ENCODE data around the gene NPPB.

The NPPB gene

GRCh38 chr1:11854519-11854918, 4.2 kb downstream of the NPPB start:
- TF ChIP-seq CTCF (IDR thresholded peaks at IDR 0.05; ENCODE audit: insufficient read depth, missing control alignments), result no peak
- DNase-seq (ENCODE audit: insufficient read length, low spot score) (no peak), FAIRE-seq (no peak)

- no peak for TF ChIP-seq CTCF (IDR thresholded peaks at IDR 0.05; ENCODE audit: insufficient read depth, missing control alignments)
- DNase-seq (ENCODE audit: insufficient read length, low spot score) (no peak), FAIRE-seq (no peak)
Measured at GRCh38 chr1:11851180-11851579, 7.6 kb downstream of the NPPB start.

- no peak for TF ChIP-seq CTCF (IDR thresholded peaks at IDR 0.05; ENCODE audit: insufficient read depth, missing control alignments)
- FAIRE-seq, result no peak
Measured at GRCh38 chr1:11850156-11850555, 8.6 kb downstream of the NPPB start.

GRCh38 chr1:11848373-11848700, 10.4 kb downstream of the NPPB start:
- DNase-seq (ENCODE audit: insufficient read length, low spot score), result no peak
- FAIRE-seq, result no peak
- no peak for TF ChIP-seq CTCF (IDR thresholded peaks at IDR 0.05; ENCODE audit: insufficient read depth, missing control alignments)

More at GRCh38 chr1:11850156-11850555, 8.6 kb downstream of the NPPB start:
- no peak for DNase-seq (ENCODE audit: insufficient read length, low spot score)

- DNase-seq (ENCODE audit: insufficient read length, low spot score) (no peak), FAIRE-seq (no peak)
- no peak for TF ChIP-seq CTCF (IDR thresholded peaks at IDR 0.05; ENCODE audit: insufficient read depth, missing control alignments)
Measured at GRCh38 chr1:11847667-11848372, 10.9 kb downstream of the NPPB start, which contains the start of gene NPPA. NPPA (minus strand) TSS chr1:11847783; CDS start chr1:11847684, 99 bp downstream.

- FAIRE-seq (no peak), DNase-seq (ENCODE audit: insufficient read length, low spot score) (peak; percentile 45)
- no peak for TF ChIP-seq CTCF (IDR thresholded peaks at IDR 0.05; ENCODE audit: insufficient read depth, missing control alignments)
Measured at GRCh38 chr1:11845641-11846335, 13.0 kb downstream of the NPPB start.

All from D721Med (cell line).